SU-DHL-6 (cell line): ENCODE results near the gene CASK.

ENCODE experiments used
- H2AFZ ChIP-seq: fragments of 200-600 bp; sonication (generic); 2 replicates; pipeline ENCODE4 v1.6.1; 2014; ENCODE audit warnings: low read depth, mild to moderate bottlenecking, moderate library complexity, mixed read lengths, antibody characterized with exemption, low read length; ENCODE audit not compliant: severe bottlenecking
- H3F3A ChIP-seq: fragments of 200-600 bp; shearing (Covaris generic); 2 replicates; pipeline ENCODE4 v1.6.0; 2016; ENCODE audit warnings: antibody characterized with exemption, mild to moderate bottlenecking; ENCODE audit not compliant: insufficient read depth
- H3K27ac ChIP-seq: fragments of 200-600 bp; sonication (generic); 2 replicates; pipeline ENCODE4 v1.5.1; 2016; ENCODE audit warnings: low read depth, mild to moderate bottlenecking, low read length, moderate library complexity, mixed read lengths
- H3K27me3 ChIP-seq: fragments of 200-600 bp; sonication (generic), shearing (Covaris generic); 2 replicates; pipeline ENCODE4 v1.6.0; 2014; ENCODE audit warnings: mild to moderate bottlenecking, low read length
- H3K36me3 ChIP-seq: fragments of 200-600 bp; sonication (generic); 2 replicates; pipeline ENCODE4 v1.6.1; 2014; ENCODE audit warnings: mild to moderate bottlenecking, low read length, mixed read lengths
- H3K4me2 ChIP-seq: fragments of 300-600, 200-600 bp; shearing (Covaris generic), sonication (generic); 2 replicates; pipeline ENCODE4 v1.6.0; 2014; ENCODE audit warnings: low read length, low read depth, mild to moderate bottlenecking; ENCODE audit not compliant: poor library complexity, severe bottlenecking
- H3K4me3 ChIP-seq: fragments of 200-600 bp; sonication (generic); 2 replicates; pipeline ENCODE4 v1.5.1; 2014; ENCODE audit warnings: antibody characterized with exemption, low read length, mild to moderate bottlenecking, mixed read lengths; ENCODE audit not compliant: insufficient read depth, poor library complexity, severe bottlenecking
- H3K79me2 ChIP-seq: fragments of 200-600 bp; sonication (generic); 2 replicates; pipeline ENCODE4 v1.6.1; 2014; ENCODE audit warnings: mild to moderate bottlenecking, low read length, moderate library complexity; ENCODE audit not compliant: insufficient read depth
- H3K9ac ChIP-seq: fragments of 200-600 bp; sonication (generic); 2 replicates; pipeline ENCODE4 v1.7.0; 2014; ENCODE audit warnings: mild to moderate bottlenecking, low read length
- H3K9me2 ChIP-seq: fragments of 200-600 bp; sonication (generic); replicated peaks from 2 replicates; pipeline ENCODE4 v1.6.1; 2014; ENCODE audit warnings: low read length; ENCODE audit not compliant: insufficient read depth
- H3K9me3 ChIP-seq: fragments of 200-600 bp; sonication (generic); 2 replicates; pipeline ENCODE4 v1.6.1; 2014; ENCODE audit warnings: low read length, mixed read lengths; ENCODE audit not compliant: insufficient read depth
- H4K20me1 ChIP-seq: fragments of 200-600 bp; sonication (generic); 2 replicates; pipeline ENCODE4 v1.6.1; 2014; ENCODE audit warnings: low read depth, mild to moderate bottlenecking, antibody characterized with exemption, low read length, moderate library complexity, mixed read lengths
- EZH2phosphoT487 ChIP-seq: fragments of 200-600 bp; sonication (generic), shearing (Covaris generic); conservative IDR thresholded peaks from 2 replicates; pipeline ENCODE4 v1.6.1; 2018; ENCODE audit warnings: mild to moderate bottlenecking, antibody characterized with exemption, low read length, moderate library complexity, mixed read lengths
- TF ChIP-seq, protein P1 (sequence below): fragments of 200-600 bp; sonication (generic); IDR thresholded peaks from one replicate; pipeline ENCODE4 v1.5.1; 2017; ENCODE audit warnings: antibody characterized with exemption, mild to moderate bottlenecking, low read length, moderate library complexity; ENCODE audit not compliant: insufficient read depth, poor library complexity, severe bottlenecking

The CASK gene

DNA sequence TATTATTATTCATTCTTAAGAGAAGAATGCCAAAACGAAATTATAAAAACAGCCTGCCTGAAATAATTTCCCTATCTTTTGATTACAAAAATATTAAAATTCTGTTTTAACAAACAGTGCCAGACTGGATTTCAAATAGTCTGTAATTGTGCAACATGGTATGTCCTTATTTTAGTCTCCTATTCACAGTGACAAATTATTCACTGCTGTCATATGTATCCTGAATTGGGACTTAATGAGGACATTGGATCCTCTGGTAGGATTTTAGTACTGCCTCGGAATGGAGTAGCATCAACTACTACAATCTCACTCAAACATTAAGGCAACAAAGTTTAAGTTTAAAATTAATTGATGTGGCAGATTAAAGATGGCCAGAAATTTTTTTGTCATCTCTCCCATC is 97.6 kb downstream of the CASK start:
- Histone ChIP-seq H3K9me2 (no peaks in the 10 kb centered on the region), H3K9me3 (no peaks in the 10 kb centered on the region), H3K27ac (no peak overlapping the region), H3K36me3 (no peaks in the 10 kb centered on the region), H3K4me3 (no peak overlapping the region), H4K20me1 (no peaks in the 10 kb centered on the region), H2AFZ (no peak overlapping the region), H3F3A (no peaks in the 10 kb centered on the region), H3K27me3 (no peaks in the 10 kb centered on the region), H3K9ac (no peak overlapping the region), H3K79me2 (peaks cover under 1% of the 10 kb centered on the region; the same call in 1 of the 2 replicates), H3K4me2 (no peak overlapping the region)
- TF ChIP-seq, protein P1, sequence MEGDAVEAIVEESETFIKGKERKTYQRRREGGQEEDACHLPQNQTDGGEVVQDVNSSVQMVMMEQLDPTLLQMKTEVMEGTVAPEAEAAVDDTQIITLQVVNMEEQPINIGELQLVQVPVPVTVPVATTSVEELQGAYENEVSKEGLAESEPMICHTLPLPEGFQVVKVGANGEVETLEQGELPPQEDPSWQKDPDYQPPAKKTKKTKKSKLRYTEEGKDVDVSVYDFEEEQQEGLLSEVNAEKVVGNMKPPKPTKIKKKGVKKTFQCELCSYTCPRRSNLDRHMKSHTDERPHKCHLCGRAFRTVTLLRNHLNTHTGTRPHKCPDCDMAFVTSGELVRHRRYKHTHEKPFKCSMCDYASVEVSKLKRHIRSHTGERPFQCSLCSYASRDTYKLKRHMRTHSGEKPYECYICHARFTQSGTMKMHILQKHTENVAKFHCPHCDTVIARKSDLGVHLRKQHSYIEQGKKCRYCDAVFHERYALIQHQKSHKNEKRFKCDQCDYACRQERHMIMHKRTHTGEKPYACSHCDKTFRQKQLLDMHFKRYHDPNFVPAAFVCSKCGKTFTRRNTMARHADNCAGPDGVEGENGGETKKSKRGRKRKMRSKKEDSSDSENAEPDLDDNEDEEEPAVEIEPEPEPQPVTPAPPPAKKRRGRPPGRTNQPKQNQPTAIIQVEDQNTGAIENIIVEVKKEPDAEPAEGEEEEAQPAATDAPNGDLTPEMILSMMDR = no peak
- TF ChIP-seq EZH2phosphoT487 = no peak

DNA sequence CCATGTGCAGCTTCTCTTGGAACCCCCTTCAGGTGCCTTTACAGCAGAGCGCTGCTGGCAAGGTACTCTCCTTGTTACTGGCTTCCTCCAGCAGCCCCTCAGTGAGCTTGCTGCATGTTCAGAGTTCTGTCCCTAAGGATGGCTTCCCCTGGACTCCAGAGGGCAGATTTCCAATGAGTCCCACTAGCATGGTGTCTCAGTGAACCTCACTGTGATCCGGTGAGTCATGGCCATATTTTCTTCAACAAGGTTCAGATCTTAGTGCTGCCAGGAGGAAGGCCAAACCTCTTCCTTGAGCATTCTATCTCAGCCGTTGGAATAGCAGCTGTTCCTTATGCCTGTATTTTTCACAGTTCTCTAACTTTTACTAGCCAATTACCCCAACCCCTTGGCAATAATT is 98.8 kb downstream of the CASK start:
- Histone ChIP-seq H3F3A (no peaks in the 10 kb centered on the region), H3K9ac (no peak overlapping the region), H3K79me2 (no peaks in the 10 kb centered on the region), H3K9me2 (no peaks in the 10 kb centered on the region), H3K9me3 (no peaks in the 10 kb centered on the region), H3K4me2 (no peak overlapping the region), H3K36me3 (no peaks in the 10 kb centered on the region), H3K27me3 (no peaks in the 10 kb centered on the region), H4K20me1 (no peaks in the 10 kb centered on the region), H3K4me3 (no peak overlapping the region), H2AFZ (no peak overlapping the region), H3K27ac (no peak overlapping the region)
- TF ChIP-seq, protein P1 = no peak
- TF ChIP-seq EZH2phosphoT487 = no peak

DNA sequence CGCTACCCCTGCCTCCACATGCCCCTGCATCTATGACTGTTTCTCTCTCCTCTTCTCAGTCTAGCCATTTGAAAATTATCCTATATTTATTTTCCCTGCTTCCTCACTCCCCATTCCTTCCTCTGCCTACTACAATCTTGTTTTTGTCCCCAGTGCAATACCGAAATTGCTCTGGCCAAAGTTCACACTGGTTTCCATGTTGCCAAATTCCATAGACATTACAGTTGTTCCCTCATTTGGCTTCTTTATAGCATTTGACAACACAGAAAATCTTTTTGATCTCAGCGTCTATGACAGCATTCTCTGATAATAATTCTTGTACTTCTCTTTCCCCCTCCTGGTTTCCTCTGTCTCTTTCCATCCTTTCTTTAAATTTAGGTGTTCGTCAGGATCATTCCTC is 100.0 kb downstream of the CASK start:
- Histone ChIP-seq H3K9ac (no peak overlapping the region), H3K27me3 (no peaks in the 10 kb centered on the region), H2AFZ (no peak overlapping the region), H3K9me2 (no peaks in the 10 kb centered on the region), H3K4me3 (no peak overlapping the region), H3K4me2 (no peak overlapping the region), H3K9me3 (no peaks in the 10 kb centered on the region), H3K79me2 (no peaks in the 10 kb centered on the region), H3F3A (no peaks in the 10 kb centered on the region), H4K20me1 (no peaks in the 10 kb centered on the region), H3K36me3 (no peaks in the 10 kb centered on the region), H3K27ac (no peak overlapping the region)
- TF ChIP-seq, protein P1 = no peak
- TF ChIP-seq EZH2phosphoT487 = no peak
